Measurements from ENCODE around the gene TRPM3.

TRPM3 gene

DNA sequence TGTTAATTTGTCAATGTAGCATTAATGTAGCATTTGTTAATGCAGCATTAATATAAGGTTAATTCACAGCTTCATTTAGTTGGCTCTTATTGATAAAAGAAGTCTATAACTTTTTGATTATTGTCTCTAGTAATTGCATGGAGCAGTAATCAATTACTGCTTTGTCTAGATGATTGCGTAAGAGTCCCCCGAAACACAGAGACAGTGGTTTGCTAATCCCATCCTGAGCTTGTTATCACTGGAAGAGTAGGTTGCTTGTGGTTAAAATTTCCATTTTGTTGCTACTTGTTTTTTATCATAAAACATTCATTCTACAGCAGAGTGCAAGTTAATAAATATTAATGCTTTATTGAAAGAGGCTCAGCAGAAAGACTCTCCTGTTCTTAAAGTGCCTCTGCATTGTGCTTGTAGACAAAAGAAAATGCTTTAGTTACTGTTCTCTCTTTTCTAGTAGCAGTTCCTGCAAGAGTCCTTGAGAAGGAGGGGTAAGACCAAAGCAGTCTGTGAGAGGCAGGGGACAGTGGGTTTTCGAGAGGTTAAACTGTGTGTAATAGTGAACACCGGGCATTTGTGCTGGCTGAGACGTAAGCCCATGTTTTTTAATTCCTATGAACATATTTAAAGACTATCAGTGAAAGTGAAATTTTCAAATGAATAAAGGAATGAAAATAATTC lies 291.7 kb downstream of the TRPM3 start:
- DNase-seq (ENCODE audit: low read depth in 2 of 3, low spot score in 1 of 3): no peak

DNA sequence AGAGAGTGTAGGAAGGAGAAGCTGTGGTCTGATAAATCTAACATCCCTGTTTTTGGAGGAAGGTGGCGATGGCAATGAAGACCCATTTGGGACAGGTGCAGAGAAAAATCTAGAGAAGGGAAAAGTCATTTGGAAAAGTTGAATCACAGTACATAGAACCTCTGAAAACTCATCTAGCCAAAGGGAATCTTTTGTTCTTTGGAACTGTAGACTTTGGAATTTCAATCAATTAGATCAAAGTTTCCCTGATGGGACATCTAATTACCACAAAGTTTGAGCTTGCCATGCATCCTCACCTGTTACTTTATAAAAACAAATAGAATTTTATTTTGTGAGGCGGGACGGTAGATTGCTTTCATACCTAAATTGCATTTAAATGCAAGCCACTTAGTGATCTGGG lies 294.9 kb downstream of the TRPM3 start:
- DNase-seq (ENCODE audit: low read depth in 2 of 3, low spot score in 1 of 3): no peak

DNA sequence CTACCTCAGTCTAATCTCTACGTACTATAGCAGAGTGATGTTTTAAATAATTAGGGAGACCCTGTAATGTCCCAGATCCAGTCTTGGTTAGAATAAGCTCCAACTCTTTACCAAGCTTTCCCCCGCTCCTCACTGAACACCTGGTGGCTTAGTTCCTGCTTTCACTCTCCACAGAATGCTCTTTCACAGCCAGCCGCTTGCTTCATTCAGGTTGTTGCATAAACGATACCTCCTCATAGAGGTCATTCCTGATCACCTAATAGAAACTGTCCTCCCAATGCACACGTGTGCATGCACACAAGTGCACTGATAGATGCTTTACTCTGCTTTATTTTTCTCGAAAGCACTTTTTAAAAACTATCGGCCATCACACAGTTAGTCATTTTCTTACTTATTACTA lies 298.1 kb downstream of the TRPM3 start:
- DNase-seq (ENCODE audit: low read depth in 2 of 3, low spot score in 1 of 3): no peak

DNA sequence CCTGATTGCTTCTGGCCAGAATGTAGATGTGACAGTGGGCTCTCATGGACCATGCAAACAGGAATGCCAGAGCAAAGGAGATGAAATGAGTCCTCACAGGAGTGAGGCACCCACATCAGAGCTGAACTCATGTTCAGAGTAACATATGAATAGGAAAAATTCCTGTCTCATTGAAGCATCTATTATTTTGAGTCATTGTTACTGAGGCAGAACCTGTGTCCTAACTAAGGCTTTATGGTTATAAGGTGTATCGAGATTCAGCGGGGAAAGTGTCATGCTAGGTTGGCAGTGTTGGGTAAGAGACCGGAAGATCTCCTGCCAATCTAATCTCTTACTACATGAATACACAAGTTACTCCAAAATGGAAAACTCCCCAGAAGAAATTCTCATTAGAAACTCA lies 304.1 kb downstream of the TRPM3 start:
- DNase-seq (ENCODE audit: low read depth in 2 of 3, low spot score in 1 of 3): no peak

DNA sequence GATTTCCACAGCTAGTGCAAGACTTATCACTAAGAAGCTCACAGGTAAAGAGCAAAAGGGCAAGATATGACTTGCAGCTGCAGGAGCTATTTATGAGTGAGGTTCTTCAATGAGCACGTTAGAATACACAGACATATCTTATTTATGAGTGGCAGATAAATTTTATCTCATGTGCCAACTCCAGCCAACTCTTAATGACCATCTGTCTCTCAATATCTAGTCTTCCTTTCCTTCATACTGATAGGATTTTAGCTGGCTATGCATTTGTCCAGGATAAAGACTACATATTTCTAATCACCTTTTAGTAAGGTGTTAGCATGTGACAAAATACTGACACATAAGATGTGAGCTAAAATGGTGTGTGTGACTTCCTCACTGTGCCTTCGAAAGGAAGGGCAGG lies 304.5 kb downstream of the TRPM3 start:
- no peak for DNase-seq (ENCODE audit: low read depth in 2 of 3, low spot score in 1 of 3)

DNA sequence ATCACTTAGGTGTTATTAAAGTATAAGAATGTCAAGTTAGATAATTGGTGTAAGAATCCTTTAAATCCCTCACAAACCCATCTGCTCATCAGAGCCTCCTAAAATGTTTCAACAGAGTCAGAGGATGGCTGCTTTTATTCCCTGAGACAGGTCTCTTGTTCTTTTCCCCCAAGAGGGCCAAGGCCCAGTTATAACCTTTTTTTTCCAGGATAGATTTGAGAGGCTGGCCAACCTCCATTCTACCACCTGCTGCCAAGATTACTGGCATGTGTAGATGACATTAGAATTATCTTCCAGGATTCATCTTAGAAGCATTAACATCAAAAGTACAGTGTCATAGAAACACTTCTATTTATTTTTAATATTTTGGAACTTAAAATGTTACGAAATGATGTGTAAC lies 305.1 kb downstream of the TRPM3 start:
- no peak for DNase-seq (ENCODE audit: low read depth in 2 of 3, low spot score in 1 of 3)

DNA sequence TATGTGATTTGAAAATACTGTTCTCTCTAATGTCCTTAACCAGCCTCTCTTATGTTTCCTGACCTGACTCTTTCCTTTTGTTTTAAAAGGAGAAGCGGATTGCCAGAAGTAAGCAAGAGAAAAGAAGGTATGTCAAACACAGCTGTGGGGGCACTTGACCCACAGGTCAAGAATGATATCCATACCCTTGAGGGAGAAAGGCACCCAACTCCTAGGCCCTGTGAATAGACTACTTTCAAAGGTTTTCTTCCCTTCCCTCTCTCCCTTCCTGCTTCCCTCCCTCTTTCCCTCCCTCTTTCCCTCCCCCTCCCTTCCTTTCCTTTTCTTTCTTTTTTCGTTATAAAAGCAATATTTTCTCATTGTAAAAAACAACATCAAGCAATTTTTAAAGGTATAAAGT lies 306.8 kb downstream of the TRPM3 start:
- DNase-seq (ENCODE audit: low read depth in 2 of 3, low spot score in 1 of 3): no peak

DNA sequence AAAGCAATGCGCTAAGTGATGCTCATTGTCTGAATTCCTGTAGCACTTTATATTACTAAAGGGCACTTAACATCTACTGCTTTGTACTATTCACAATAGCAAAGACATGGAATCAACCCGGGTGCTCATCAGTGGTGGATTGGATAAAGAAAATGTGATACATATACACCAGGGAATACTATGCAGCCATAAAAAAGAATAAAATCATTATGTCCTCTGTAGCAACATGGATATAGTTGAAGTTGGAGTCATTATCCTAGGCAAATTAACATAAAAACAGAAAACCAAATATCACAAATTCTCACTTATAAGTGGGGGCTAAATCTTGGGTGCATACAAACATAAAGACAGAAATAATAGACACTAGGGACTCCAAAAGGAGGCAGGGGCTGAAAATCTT lies 308.3 kb downstream of the TRPM3 start:
- no peak for DNase-seq (ENCODE audit: low read depth in 2 of 3, low spot score in 1 of 3)

DNA sequence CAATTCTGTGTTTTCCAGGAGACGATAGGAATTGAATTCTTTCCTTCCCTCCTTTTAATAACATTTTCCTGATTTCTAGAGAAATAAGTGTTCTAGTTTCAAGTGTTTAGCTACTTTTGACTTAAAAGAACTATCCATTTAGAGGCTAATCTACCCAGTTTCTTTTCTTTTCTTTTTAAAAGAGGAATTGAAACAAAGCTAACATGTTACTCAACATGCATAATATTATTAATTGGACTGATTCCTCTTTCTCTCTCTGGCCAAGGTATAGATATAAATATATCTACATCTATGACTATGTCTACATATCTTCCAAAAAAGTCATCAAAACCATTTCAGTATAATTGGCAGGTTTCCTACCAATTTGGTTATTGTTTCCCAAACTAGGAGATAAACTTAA lies 309.8 kb downstream of the TRPM3 start:
- DNase-seq (ENCODE audit: low read depth in 2 of 3, low spot score in 1 of 3): no peak

DNA sequence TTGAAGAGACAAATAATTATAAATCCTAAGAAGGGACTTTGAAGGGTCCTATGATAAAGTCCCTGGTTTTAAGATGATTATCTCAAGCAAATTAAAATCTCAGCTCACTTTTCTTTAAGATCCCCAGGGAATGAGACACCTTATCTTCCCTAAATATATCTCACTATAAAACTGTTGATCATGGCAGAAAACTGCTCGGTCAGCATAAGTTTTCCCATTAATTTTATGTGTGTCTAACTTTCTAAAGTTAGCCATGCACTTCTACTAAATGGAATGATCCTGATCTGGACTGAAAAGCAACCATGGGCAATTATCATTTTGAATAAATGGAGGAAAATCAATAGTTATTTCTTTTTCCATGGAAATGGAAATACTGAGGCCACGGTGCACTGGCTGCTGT lies 314.5 kb downstream of the TRPM3 start:
- DNase-seq (ENCODE audit: low read depth in 2 of 3, low spot score in 1 of 3): no peak

DNA sequence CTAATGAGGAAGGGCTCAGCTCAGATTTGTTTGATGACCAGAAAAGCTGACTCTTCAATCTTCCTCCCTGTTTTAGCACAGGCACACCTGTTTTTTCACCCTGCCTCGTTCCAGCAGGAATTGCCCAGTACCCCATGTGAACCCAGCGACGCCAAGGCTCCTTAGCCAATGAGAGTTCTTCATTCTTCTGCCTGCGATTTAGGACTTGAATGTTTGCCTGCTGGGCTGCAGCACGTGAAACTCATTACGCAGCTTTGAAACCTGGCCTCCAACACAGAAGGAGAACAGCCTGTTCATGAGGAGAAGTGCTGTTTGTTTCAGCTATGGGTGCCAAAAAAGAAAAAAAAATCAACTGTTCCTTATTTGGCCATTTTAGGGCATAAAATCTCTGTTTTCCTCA lies 315.5 kb downstream of the TRPM3 start:
- no peak for DNase-seq (ENCODE audit: low read depth in 2 of 3, low spot score in 1 of 3)

DNA sequence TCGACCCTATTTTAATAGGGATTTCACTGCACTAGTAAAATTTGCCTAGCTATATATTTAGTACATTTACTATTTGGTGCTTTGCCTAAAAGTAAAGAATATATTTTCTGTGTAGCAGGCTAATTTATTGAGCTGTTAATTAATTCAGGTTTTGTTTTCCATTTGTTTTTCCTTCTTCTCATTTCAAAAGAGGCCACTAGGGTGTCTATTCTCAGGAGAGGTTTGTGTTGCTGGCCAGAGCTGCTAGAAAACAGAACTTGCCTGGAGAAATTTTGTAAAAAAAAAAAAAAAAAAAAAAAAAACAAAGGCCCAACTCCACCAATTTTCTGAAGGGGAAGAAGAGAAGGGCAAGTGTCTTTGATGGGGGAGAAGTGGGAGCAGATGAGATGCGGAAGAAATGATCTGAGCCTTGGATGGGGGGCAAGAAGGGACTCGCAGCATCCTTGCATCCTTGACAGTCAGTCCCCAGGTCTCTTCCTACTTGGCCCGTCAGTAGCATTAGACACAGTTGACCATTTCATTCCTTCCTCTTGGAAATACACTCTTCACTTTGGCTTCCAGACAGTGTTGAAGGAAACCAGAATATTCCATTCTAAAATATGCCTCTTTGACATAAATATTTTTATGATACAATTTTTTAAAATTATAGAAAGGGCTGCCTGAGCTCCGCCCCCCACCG lies 318.5 kb downstream of the TRPM3 start:
- DNase-seq (ENCODE audit: low read depth in 2 of 3, low spot score in 1 of 3): no peak

DNA sequence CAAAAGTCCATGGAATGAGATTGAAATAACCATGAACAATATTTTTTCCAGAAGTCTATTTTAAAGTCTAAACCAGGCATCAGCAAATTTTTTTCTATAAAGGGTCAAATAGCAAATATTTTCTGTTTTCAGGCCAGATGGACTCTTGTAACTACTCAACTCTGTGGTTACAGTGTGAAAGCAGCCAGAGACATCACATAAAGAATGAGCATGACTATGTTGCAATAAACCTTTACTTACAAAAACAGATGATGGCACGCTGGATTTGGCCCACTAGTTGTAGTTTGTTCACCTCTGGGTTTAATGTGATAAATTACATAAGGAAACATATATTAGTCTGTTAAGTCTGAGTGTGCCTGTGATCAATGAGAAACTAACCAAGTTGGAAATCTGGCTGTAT lies 319.2 kb downstream of the TRPM3 start:
- DNase-seq (ENCODE audit: low read depth in 2 of 3, low spot score in 1 of 3): no peak

DNA sequence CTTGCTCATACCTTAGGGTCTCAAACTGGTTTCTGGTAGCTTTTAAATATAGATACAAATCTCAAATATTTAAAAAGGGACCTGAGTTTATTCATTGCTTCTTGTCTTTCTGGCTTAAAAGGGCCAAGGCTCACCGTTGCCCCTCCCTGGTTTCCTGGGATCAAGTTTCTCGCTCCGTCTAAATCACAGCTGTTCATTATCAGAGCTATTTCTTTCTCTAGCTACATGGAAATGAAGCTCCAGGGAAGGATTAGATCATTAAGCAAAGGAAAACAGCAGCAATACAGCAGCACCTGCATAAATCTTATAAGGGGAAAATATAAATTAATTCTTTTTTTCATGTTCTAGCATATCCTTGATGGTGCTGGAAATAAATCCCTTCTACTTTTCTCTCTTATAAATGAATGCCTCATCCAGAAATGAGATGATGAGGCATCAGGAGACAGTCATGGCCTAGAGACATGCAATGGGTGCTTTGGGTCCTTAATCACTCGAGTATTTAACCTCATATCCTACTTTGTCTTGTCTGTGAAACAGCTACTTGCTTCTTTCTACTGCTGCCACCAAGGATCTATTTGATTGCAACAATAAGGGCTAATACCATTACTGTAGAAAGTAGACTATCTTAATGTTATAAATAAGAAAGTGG lies 320.1 kb downstream of the TRPM3 start:
- no peak for DNase-seq (ENCODE audit: low read depth in 2 of 3, low spot score in 1 of 3)

DNA sequence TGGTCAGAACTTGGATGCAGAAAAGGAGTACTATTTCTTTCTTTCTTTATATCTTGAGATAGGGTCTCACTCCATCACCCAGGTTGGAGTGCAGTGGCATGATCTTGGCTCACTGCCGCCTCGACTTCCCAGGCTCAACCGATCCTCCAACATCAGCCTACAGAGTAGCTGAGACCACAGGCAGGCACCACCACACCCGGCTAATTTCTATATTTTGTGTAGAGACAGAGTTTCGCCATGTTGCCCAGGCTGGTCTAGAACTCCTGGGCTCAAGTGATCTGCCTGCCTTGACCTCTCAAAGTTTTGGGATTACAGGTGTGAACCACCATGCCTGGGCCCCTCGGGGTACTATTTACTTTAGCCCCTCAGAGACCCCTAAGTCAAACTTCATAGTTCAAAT lies 323.4 kb downstream of the TRPM3 start:
- no peak for DNase-seq (ENCODE audit: low read depth in 2 of 3, low spot score in 1 of 3)

DNA sequence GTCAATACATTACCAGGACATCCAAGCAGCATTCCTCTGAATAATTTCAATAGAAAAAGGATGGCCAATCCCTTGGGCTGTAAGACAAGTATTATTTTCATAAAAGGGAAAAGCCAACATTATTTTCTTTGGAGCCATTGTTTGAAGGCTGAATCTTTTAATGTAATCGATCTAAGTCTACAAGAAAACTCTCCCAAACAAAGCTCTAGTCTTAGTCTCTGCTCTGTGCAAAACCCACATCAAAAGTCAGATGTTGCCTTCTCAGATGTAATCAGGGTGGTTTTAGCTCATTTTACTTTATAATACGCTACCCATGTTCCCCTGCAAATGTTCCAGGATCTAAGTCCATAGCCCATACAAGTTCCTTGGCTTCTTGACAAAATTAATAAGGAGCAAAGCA lies 325.6 kb downstream of the TRPM3 start:
- DNase-seq (ENCODE audit: low read depth in 2 of 3, low spot score in 1 of 3): no peak

DNA sequence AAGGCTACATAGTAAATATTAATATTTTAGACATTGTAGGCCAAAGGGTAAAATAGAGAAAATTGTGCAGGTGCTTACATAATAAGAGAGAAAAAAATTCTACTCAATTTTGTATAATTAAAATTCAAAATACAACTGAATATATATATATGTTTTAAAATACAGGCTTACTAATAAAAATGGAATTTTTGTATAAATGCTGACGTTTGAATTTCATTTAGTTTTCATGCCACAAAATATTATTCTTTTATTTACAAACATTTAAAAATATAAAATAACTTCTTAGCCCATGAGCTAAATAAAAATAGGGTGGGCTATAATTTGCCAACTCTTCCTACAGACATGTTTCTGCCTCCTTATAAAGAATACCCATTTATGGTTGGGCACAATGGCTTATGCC lies 328.6 kb downstream of the TRPM3 start:
- DNase-seq (ENCODE audit: low read depth in 2 of 3, low spot score in 1 of 3): no peak

DNA sequence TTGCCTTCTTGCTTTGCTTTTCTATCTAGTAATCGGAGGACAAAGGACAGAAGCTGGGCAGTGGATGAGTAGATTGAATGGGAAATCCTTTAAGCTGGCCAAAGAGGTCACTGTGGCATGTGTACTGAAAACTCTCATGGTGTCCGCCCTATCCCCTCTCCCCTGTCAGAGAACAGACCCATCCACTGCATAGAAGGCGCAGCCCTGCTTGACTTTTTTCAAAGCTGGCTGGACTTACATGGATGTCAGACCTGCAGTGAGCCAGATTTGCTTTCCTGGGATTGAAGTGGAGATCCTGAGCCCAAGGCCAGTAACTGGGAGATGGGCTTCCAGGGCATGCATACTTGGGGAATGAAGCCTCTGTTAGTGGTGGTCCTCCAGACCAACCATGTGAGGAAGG lies 329.5 kb downstream of the TRPM3 start:
- DNase-seq (ENCODE audit: low read depth in 2 of 3, low spot score in 1 of 3): no peak

DNA sequence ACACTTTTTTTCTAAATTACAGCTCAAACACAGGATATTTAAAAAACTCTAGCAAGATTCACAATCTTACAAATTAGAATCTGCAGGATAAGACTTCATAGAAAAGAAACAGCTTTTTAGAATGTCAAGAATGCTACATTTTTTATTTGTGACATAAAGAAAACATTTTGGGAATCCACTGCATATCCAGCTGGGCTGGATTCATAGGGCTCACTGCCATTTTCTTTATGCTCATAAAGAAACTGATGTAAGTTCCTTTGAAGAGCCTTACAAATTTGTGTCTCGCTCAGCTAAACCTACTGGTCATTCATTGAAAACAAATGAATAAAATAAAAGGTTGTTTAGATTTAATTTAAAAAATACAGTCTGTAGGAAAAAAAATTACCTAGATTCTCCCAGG lies 332.3 kb downstream of the TRPM3 start:
- no peak for DNase-seq (ENCODE audit: low read depth in 2 of 3, low spot score in 1 of 3)

DNA sequence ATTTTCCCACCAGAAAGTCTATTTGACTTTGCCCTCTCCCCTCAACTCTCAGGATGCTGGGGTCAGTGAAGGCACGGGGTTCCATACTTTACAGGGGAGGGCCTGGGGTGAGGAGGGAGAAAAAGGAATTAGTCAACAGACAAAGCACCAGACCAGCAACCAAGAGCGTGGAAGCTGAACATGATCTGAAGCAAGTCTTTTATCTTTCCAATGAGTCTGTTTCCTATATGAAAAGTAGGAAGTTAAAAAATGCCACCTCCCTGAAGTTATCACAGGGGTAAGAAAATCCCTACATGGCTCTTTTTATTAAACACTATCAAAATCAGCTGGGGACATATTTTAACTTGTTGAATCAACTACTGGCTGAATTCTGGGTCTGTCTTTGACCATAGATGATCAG lies 337.0 kb downstream of the TRPM3 start:
- no peak for DNase-seq (ENCODE audit: low read depth in 2 of 3, low spot score in 1 of 3)

DNA sequence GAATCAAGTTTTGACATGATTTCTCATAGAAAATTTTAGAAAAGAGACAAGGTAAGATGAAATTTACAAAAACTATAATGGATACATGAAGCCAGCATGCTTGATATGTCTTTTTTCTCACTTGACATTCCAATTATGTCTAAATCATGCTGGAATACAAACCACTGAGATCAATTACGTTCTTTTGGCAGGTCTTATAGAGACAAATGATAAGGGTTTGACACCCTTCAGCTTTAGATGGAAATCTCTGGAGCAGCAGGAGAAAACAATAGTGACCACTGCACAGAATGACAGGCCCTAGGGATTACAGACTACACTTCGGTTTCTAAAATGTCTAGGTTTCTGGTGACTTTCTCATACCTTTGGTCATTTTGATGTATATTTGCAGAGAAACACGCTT lies 342.9 kb downstream of the TRPM3 start:
- DNase-seq (ENCODE audit: low read depth in 2 of 3, low spot score in 1 of 3): no peak

DNA sequence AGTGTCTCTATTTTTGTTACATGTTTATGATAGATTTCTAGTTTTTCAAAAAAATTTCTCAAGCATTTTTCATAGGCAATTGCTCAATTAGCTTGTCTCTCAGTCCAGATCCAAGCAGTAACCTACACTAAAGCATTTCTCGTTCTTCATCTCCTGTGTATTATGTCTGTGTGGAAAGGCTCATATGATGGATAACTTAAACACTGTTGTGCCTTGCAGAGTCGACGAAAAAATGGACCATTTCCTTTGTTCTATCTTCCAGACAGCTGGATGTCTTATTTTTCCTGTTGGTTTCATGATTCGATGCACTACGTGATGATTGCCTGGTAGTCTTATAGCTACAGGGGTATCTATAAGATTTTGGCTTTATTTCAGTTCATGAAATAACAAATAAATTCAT lies 347.8 kb downstream of the TRPM3 start:
- DNase-seq (ENCODE audit: low read depth in 2 of 3, low spot score in 1 of 3): no peak

DNA sequence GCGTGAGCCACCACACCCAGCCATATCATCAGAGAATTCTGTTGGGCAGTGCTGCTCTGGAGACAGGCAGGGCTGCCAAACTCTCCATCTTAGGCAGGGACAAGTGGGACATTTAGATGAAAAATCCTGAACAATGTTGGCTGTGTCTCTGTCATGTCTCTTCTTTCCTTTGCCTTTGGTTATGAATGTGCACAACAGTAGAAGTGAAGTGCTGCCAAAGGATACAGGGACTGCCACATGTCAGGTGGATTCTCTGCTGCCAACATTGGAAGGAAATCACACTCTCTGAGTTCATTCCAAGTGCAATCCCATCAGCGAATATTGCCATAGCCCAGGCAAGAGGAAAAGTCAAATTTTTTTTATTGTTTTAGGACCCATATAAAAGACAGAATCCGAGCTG lies 348.8 kb downstream of the TRPM3 start:
- no peak for DNase-seq (ENCODE audit: low read depth in 2 of 3, low spot score in 1 of 3)
